Stimulated activated CD4-positive, alpha-beta T cell treated with anti-CD3 and anti-CD28 coated beads, Interleukin-4, amount 100 ng/mL, for 24 hours (primary cell): ENCODE results near the gene MAPKAP1.
"Not testable (repeated sequence)": the region's sequence is repeated elsewhere in the genome, so short reads cannot be mapped to it uniquely, and the experiment has no call there.

Source experiments
- DNase-seq: peaks from one replicate; pipeline ENCODE4 v3.0.0-alpha.2; 2020

MAPKAP1 gene

DNA sequence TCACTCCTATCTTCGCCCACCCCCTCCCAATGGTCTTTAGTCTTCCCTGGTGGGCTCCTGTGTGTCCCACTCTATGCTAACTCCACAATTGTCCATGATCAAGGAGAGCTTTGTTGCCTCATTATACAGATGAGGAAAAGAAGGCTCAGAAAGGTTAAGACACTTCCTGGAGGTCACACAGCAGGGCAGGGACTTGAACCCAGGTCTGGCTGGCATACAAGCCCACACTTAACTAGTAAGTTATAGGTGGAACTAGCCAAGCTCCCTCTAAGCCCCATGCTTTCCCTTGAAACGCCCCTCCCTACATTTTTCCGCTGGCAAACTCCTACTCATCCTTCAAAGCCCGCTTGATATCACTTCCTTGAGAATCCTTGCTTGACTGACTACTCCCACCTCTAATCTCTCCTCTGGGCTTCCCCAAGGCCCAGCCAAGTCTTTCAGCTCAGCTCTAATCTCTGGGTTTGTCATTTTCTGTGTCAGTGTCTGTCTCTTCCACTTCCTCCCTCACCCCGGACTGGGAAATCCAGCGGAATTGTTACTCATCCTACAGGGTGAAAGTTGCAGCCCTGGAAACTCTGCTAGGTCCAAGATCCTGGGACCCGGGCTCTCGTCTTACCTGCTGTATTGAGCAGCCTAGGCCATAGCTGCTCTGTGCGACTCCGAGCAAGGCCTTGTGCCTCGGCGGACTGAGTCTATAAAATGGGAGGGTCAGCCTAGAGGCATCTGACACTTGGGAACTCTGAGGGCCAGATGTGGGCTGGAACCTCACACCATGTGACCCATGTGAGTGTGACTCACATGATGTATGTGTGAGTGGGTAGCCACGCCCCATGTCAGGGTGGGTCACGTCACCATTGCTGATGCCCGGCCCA, 300.8 kb downstream of the MAPKAP1 start:
- DNase-seq, result no peak

DNA sequence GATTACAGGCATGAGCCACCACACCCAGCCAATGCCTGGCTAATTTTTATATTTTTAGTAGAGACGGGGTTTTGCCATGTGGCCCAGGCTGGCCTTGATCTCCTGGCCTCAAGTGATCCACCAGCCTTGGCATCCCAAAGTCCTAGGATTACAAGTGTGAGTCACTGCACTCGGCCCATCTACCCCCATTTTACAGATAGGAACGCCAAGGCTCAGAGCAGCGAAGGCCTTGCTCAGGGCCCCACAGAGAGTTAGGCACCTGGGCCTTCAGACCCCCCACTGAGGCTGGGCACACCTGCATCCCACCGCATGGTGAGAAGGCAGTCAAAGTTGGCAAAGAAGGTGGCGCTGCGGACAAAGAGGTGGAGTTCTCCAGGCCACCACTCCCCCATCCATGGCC, 302.3 kb downstream of the MAPKAP1 start:
- DNase-seq, result no peak

DNA sequence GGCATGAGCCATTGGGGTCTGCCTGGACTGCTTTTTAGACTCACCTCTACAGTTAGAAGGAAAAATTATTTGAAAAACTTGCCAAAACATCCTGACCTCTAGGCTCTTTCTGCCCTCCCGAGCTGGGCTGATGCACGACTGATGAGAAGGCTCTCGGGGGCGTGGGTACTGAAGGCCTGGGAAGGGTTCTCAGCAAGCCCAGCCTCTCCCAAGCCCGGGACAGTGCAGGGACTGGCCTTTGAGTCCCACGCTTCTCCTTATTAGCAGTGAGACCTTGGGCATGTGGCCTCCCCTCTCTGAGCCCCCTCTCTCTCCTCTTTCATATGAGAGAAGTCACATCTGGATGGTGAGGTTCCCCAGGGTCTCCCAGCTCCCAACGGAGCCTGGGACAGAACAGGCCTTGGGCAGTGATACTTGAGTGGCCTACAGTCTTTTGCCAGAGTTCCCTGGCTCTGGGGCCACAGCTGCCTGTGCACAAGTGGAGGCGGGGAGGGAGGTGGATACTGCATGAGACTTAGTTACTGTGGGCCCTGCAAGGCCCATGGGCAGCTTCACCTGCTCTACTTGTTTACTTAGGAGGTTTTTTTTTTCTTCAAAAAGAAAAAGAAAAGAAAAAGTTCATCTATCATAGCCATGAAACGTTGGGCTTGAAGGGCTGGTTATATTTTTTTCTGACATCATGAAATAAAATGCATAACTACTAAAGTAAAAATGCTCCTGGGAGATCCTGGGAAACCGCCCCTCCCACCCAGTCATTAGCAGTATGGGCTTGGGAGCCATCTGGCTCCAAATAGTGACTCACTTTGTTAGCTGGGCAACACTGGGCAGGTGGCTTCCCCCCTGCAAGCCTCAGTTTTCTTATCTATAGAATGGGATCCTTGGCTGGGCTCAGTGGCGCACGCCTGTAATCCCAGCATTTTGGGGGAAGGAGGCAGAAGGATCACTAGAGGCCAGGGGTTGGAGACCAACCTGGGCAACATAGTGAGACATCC, 306.0 kb downstream of the MAPKAP1 start:
- no peak for DNase-seq

DNA sequence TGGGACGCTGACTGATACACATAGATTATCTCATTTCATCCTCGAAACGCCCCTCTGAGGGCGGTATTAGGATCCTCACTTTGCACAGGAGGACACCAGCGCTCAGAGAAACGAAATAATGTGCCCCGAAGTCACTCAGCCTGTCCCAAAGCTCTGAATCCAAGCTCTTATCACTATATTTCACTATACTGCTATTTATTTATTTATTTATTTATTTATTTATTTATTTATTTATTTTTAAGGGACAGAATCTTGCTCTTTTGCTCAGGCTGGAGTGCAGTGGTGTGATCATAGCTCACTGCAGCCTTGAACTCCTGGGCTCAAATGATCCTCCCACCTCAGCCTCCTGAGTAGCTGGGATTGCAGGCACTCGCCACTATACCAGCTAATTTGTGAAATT, 306.8 kb downstream of the MAPKAP1 start:
- not testable (repeated sequence) for DNase-seq

DNA sequence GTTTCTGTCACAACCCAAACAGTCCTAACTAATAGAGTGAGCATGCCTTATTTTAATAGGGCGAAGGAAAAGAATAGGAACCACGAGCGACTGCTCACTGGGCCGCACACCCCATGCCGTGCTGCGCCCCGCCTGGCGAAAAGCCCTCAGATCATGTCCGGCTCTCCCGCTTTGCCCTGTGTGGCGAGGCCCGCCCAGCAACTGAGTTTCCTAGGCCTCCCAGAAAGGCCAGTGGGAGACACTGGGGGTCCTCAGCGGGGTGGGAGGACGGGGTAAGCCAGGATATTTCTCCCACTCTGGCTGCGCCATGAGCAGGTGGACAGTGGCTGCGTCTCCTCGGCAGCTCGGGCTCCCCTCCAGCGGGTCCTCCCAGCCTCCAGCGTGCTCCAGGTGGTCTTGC, 307.3 kb downstream of the MAPKAP1 start:
- DNase-seq, result no peak

DNA sequence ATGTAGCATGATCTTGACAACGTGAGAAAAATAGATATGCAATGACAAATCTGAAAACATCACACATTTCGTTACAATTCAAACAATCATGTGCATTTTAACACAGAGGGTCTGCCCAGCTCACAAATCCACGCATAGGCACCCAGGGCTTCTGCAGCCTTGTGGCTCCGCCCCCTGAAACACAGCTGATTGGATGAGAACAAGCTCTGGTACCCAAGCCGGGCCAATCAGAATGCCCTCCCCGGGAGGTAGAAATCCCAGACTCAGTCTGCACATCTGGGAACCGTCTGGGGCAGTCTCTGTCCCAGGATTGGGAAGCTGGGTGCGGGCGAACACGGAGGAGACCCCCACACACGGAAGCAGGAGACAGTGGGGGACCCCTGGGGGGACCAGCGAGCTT, 307.8 kb downstream of the MAPKAP1 start:
- no peak for DNase-seq

DNA sequence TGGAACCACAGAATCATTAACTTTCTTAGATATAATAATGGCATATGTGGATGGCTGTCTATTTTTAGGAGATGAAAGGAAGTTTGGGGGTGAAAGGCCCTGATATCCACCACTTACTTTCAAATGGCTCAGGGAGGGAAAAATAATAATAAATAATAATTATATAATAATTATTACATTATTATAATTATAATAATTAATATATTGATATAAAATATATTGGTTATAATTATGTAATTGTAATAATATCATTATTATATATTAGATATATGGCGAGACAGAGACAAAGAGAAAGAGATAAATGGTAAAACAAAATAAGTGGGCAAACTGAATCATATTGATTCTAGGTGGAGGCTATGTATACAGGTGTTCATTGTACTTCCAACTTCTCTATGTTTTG, 308.8 kb downstream of the MAPKAP1 start:
- no peak for DNase-seq

DNA sequence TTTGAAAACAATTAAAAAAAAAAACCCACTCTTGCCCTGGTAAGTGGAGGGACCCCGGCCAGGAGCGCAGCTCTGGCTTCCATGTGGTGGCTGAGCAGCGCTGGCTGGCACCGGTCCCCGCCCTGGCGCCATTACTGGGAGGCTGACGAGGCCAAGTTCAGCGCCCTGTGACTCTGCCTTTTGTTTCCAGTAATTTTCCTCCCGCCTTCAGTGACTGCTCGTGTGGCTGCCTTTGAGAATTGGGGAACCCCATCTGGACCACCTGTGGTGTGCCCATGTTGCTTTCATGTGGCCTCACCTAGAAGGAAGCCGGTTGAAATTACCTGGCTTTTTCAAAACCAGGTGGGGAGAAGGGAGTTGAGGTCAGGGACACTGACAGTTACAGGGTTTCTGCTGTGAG, 309.3 kb downstream of the MAPKAP1 start:
- DNase-seq, result no peak

DNA sequence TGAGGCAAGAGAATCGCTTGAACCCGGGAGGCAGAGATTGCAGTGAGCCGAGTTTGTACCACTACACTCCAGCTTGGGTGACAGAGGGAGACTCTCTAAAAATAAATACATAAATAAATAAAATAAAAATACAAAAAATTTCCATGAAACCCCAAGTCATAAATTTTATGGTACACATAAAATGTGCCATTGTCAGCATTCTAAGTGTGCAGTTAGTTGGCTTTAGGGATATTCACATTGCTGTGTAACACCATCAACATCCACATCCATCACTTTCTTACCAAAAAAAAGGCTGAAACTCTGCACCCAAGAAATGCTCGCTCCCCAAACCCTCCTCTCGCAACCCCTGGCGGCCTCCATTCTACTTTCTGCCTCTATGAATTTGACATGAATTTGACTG, 310.2 kb downstream of the MAPKAP1 start:
- DNase-seq, result no peak

DNA sequence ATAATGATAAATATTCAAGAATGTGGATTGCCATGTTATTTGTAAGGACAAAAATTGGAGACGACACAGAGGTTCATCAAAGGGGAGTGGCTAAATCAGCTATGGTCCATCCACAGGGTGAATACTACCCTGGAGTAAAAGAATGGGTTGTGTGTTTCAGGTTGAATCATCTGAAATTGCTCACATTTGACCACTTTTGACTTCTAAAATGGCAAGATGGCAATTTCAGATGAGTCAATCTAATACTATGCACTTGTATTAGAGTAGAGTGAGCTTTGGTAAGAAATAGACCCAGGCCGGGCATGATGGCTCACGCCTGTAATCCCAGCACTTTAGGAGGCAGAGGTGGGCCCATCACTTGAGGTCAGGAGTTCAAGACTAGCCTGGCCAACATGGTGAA, 313.6 kb downstream of the MAPKAP1 start:
- DNase-seq, result no peak

DNA sequence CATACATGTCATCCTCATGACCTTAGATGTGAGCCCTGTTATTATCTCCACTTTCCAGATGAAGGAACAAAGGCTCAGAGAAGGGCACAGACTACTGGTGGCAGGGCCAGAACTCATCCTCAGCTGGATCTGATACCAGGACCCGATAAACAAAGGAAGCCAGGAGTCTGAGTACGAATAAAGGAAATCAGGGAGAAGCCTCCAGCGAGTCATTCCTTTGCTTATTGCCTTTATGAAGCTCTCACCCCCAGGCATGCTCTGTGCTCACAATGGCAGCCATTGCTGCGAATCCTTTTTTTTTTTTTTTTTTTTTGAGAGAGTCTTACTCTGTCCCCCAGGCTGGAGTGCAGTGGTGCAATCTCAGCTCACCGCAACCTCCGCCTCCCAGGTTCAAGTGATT, 315.3 kb downstream of the MAPKAP1 start:
- no peak for DNase-seq

DNA sequence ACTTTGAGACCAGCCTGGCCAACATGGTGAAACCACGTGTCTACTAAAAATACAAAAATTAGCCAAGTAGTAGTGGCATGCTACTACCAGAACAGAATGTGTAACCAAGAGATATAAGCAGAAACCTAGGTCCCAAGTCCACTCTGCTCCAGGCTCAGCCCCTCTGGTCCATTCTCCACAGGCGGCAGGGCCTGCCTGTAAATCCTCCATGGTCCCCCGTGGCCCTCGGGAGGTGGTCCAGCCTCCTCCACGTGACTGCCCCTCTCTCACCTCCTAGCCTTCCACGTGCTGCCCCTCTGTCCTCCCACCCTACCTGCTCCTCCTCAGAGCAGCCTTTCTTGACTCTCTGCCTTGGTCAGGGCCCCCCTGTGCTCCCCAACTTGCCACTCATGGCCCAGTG, 318.0 kb downstream of the MAPKAP1 start:
- DNase-seq, result no peak

DNA sequence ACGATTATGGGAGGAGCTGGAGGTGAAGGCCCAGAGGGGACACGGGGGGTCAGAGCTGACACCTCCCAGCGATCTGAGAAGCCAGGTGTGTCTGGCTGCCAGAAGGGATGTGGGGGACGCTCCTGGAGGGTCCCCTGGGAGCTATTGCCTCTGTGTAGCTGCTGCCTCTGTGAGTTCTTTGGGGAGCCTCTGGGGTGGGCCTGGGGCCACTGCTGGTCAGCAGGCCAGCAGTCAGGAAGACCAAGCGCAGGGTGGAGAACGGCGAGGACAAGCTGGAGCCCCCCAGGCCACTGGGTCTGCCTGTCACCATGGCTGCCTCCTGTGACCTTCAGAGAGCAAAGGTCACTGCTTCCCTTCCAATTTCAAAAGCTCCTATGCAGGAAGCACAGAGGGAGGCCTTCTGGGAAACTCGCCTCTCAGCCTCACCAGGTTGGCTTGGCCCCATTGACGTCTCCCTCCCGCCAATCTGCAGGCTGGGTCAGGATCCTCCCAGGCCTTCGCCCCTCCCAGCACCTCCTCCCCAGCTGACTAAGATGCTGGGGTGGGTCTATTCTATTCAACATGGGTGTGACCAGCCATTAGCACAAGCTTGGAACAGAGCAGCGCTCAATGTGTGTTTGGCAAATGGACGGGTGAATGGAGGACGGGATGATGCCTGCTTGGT, 319.0 kb downstream of the MAPKAP1 start:
- DNase-seq, result no peak
